Measurements from ENCODE around the gene S100P.

S100P gene

DNA sequence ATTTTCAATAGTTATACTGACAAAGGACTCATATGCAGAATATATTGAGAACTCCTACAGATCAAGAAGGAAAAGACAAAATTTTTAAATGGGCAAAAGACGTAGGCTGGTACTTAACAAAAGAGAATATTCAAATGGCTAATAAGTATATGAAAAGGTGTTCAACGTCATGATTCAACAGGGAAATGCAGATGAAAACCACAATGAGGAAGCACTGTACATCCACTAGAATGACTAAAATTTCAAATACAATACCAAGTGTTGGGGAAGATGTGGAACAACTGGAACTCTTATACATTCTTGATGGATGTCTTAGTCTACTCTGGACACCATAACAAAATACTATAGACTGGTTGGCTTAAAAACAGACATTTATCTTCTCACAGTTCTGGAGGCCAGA is 17.3 kb downstream of the S100P start:
- Histone ChIP-seq H3K9me3 (ENCODE audit: control insufficient read depth in 1 of 2, low read length in 2 of 2) (no peaks in the 10 kb centered on the region), H3K4me3 (ENCODE audit: low read depth in 1 of 2, low read length in 2 of 2) (no peak overlapping the region), H3K27ac (ENCODE audit: low read depth, low read length) (no peak overlapping the region), H3K9ac (ENCODE audit: low read depth in 1 of 2, low read length in 2 of 2) (no peak overlapping the region), H3K4me1 (ENCODE audit: control insufficient read depth in 1 of 2, insufficient read depth in 2 of 2, low read length in 2 of 2) (peaks cover 25 to 40% of the 10 kb centered on the region in 2 donors), H3K36me3 (ENCODE audit: control insufficient read depth in 1 of 2, insufficient read depth in 2 of 2, low read length in 2 of 2) (peaks cover 0 to 4% of the 10 kb centered on the region in 2 donors), H3K27me3 (ENCODE audit: control insufficient read depth in 1 of 2, insufficient read depth in 2 of 2, low read length in 2 of 2) (no peaks in the 10 kb centered on the region)

DNA sequence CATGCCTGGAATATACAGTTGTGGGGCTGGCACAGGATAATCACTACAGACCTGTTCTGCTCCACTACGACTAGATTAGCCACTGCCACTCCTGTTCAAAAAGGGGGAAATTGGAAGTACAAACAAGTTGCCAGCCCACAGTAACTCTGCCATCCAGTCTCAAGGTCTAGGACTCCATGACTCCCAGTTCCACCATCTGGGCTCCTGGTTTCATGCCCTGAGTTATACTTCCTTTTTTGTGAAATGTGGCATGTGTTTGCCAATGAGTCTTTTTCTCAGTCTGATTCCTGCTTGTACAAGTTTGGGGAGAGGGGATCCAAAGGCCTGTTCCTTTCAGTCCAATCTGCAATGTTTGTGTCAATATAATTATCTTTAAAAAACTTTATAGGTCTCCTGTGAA is 21.3 kb downstream of the S100P start:
- H3K27me3 ChIP-seq (ENCODE audit: control insufficient read depth in 1 of 2, insufficient read depth in 2 of 2, low read length in 2 of 2), result no peaks in the 10 kb centered on the region
- H3K9ac ChIP-seq (ENCODE audit: low read depth in 1 of 2, low read length in 2 of 2), result no peak overlapping the region
- H3K4me3 ChIP-seq (ENCODE audit: low read depth in 1 of 2, low read length in 2 of 2), result no peak overlapping the region
- H3K9me3 ChIP-seq (ENCODE audit: control insufficient read depth in 1 of 2, low read length in 2 of 2), result no peaks in the 10 kb centered on the region
- no peak overlapping the region for H3K27ac ChIP-seq (ENCODE audit: low read depth, low read length)
- peaks cover 6 to 23% of the 10 kb centered on the region in 2 donors for H3K4me1 ChIP-seq (ENCODE audit: control insufficient read depth in 1 of 2, insufficient read depth in 2 of 2, low read length in 2 of 2)
- H3K36me3 ChIP-seq (ENCODE audit: control insufficient read depth in 1 of 2, insufficient read depth in 2 of 2, low read length in 2 of 2), result no peaks in the 10 kb centered on the region

DNA sequence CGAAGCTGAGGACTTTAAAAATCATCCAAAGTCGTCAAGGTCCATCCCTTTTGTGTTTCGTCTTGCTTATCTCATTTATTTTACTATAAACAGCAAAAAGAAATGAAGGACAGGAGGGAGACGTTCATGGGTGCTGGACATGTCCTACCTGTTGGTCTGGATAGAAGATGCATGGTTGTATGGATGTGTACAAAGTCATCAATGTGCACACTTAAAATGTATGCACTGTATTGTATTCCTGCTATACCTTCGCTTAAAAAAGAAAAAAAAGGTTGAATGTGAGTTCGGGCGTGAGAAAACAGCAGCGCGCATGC is 22.0 kb downstream of the S100P start:
- Histone ChIP-seq H3K27me3 (ENCODE audit: control insufficient read depth in 1 of 2, insufficient read depth in 2 of 2, low read length in 2 of 2) (no peaks in the 10 kb centered on the region), H3K9me3 (ENCODE audit: control insufficient read depth in 1 of 2, low read length in 2 of 2) (no peaks in the 10 kb centered on the region), H3K9ac (ENCODE audit: low read depth in 1 of 2, low read length in 2 of 2) (peak overlapping the region; percentile 16 to 87), H3K36me3 (ENCODE audit: control insufficient read depth in 1 of 2, insufficient read depth in 2 of 2, low read length in 2 of 2) (no peaks in the 10 kb centered on the region), H3K4me3 (ENCODE audit: low read depth in 1 of 2, low read length in 2 of 2) (peak overlapping the region; percentile 97 to 98), H3K27ac (ENCODE audit: low read depth, low read length) (no peak overlapping the region), H3K4me1 (ENCODE audit: control insufficient read depth in 1 of 2, insufficient read depth in 2 of 2, low read length in 2 of 2) (peaks cover 4 to 23% of the 10 kb centered on the region in 2 donors)

DNA sequence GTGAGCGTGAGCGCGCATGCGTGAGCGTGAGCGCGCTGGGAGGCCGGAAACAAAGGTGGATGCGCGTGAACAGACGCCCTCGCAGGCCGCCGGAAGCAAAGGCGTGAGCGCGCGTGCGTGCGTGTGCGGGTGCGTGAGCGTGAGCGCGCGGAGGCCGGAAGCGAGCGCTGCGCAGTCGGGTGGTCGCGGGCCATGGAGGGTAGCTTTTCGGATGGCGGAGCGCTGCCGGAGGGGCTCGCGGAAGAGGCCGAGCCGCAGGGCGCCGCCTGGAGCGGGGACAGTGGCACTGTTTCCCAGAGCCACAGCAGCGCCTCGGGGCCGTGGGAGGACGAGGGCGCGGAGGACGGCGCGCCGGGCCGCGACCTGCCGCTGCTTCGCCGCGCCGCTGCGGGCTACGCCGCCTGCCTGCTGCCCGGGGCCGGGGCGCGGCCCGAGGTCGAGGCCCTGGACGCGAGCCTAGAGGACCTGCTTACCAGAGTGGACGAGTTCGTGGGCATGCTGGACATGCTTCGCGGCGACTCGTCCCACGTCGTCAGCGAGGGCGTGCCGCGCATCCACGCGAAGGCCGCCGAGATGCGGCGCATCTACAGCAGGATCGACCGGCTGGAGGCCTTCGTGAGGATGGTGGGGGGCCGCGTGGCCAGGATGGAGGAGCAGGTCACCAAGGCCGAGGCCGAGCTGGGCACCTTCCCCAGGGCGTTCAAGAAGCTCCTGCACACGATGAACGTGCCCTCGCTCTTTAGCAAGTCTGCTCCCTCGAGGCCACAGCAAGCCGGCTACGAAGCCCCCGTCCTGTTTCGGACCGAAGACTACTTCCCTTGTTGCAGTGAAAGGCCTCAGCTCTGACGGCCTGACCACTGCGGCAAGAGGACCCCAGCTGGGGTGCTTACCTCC is 22.6 kb downstream of the S100P start, which contains the start of gene BLOC1S4:
BLOC1S4 (plus strand) TSS at position 157 of the 894 bp plus-strand sequence; CDS start at position 193, 36 bp downstream.
- H3K27me3 ChIP-seq (ENCODE audit: control insufficient read depth in 1 of 2, insufficient read depth in 2 of 2, low read length in 2 of 2), result no peaks in the 10 kb centered on the region
- peaks cover 4 to 23% of the 10 kb centered on the region in 2 donors for H3K4me1 ChIP-seq (ENCODE audit: control insufficient read depth in 1 of 2, insufficient read depth in 2 of 2, low read length in 2 of 2)
- H3K9ac ChIP-seq (ENCODE audit: low read depth in 1 of 2, low read length in 2 of 2), result peak within 1 kb of the TSS; percentile 87 to 94
- peak within 1 kb of the TSS; percentile 97 to 98 for H3K4me3 ChIP-seq (ENCODE audit: low read depth in 1 of 2, low read length in 2 of 2)
- H3K27ac ChIP-seq (ENCODE audit: low read depth, low read length), result peak within 1 kb of the TSS; percentile 82
- H3K36me3 ChIP-seq (ENCODE audit: control insufficient read depth in 1 of 2, insufficient read depth in 2 of 2, low read length in 2 of 2), result no peaks in the 10 kb centered on the region
- H3K9me3 ChIP-seq (ENCODE audit: control insufficient read depth in 1 of 2, low read length in 2 of 2), result no peaks in the 10 kb centered on the region

DNA sequence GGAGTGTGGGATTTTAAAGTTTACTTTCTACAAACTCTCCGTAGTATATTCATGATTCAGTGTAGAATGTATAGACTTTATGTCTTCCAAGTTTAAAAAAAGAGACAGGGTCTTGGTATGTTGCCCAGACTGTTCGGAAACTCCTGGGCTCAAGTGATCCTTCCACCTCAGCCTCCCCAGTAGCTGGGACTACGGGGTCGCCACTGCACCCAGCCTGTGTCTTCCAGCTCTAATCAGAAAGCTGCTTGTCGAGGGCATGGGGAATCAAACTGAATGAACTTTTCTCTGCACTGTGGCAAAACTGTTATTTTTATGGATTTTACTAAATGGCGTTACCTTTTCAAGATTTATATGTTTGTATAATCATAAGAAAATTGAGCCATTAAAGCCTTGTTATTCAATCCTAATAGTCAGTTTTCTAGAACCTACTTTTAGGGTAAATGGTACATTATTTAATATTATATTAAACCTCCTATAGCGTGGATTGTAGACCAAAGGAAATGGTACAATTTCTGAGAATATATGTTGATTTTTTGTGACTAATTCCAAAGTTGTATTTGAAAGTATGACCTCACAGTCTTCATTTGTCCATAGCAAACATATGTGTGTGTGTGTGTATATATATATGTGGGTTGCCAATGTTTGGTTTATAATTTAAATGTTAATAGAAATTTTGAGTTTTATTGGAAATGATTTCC is 23.4 kb downstream of the S100P start:
- H3K4me3 ChIP-seq (ENCODE audit: low read depth in 1 of 2, low read length in 2 of 2), result peak overlapping the region; percentile 97 to 98
- H3K4me1 ChIP-seq (ENCODE audit: control insufficient read depth in 1 of 2, insufficient read depth in 2 of 2, low read length in 2 of 2), result peaks cover 4 to 23% of the 10 kb centered on the region in 2 donors
- peak overlapping the region; percentile 87 to 94 for H3K9ac ChIP-seq (ENCODE audit: low read depth in 1 of 2, low read length in 2 of 2)
- H3K27ac ChIP-seq (ENCODE audit: low read depth, low read length), result peak overlapping the region; percentile 82
- H3K9me3 ChIP-seq (ENCODE audit: control insufficient read depth in 1 of 2, low read length in 2 of 2), result no peaks in the 10 kb centered on the region
- H3K27me3 ChIP-seq (ENCODE audit: control insufficient read depth in 1 of 2, insufficient read depth in 2 of 2, low read length in 2 of 2), result no peaks in the 10 kb centered on the region
- no peaks in the 10 kb centered on the region for H3K36me3 ChIP-seq (ENCODE audit: control insufficient read depth in 1 of 2, insufficient read depth in 2 of 2, low read length in 2 of 2)

DNA sequence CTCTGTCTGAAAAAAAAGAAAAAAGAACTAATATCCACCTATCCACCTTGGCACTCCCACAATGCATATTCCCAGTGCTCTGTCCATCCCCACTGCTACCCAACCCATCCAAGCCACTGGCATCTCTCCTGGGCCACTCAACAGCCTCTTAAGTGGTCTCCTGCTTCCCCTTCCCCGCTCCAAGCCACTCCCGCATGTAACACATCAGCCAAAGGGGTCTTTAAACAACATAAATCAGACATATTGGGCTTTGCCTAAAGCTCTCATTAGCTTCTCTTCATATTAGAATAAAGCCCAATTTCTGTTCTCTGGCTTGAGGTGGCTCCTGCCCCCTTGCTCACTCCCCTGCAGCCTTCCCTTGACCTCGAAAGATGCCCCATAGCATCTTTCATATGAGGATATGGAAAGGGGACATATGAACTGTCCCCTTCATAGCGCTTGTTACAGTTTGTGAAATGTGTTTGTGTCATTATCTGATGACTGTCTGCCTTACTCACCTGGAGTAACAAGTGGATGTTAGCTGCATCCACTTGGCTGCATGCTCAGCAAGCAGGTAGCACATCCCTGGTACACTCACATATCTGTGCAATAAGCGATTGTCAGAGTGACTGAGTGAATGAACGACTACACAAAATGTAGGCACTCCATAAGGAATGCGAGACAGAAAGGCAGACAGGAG is 25.4 kb downstream of the S100P start:
- Histone ChIP-seq H3K27ac (ENCODE audit: low read depth, low read length) (no peak overlapping the region), H3K36me3 (ENCODE audit: control insufficient read depth in 1 of 2, insufficient read depth in 2 of 2, low read length in 2 of 2) (no peaks in the 10 kb centered on the region), H3K4me1 (ENCODE audit: control insufficient read depth in 1 of 2, insufficient read depth in 2 of 2, low read length in 2 of 2) (peaks cover 4 to 23% of the 10 kb centered on the region in 2 donors), H3K27me3 (ENCODE audit: control insufficient read depth in 1 of 2, insufficient read depth in 2 of 2, low read length in 2 of 2) (no peaks in the 10 kb centered on the region), H3K9ac (ENCODE audit: low read depth in 1 of 2, low read length in 2 of 2) (no peak overlapping the region), H3K9me3 (ENCODE audit: control insufficient read depth in 1 of 2, low read length in 2 of 2) (no peaks in the 10 kb centered on the region), H3K4me3 (ENCODE audit: low read depth in 1 of 2, low read length in 2 of 2) (no peak overlapping the region)

DNA sequence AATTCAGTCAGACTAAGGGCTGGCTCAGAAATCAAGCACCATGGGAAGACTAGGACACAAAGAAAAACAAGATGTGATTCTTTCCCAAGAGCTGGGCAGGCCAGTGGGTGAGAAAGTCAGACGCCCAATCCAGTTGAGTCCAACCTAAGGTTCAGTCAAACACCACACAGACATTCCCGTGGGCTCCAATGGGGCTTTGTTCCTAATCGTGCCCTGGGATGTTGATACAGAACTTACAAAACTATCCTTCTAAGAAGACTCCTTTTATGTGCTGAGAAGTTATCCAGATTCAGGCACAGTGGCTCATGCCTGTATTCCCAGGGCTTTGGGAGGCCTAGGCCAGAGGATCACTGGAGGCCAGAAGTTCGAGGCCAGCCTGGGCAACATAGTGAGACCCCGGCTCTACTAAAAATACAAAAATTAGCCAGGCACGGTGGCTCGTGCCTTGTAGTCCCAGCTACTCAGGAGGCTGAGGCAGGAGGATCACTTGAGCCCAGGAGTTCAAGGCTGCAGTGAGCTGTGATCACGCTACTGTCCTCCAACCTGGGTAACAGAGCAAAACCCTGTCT is 26.0 kb downstream of the S100P start:
- H3K27me3 ChIP-seq (ENCODE audit: control insufficient read depth in 1 of 2, insufficient read depth in 2 of 2, low read length in 2 of 2), result no peaks in the 10 kb centered on the region
- no peak overlapping the region for H3K27ac ChIP-seq (ENCODE audit: low read depth, low read length)
- H3K4me3 ChIP-seq (ENCODE audit: low read depth in 1 of 2, low read length in 2 of 2), result no peak overlapping the region
- no peaks in the 10 kb centered on the region for H3K36me3 ChIP-seq (ENCODE audit: control insufficient read depth in 1 of 2, insufficient read depth in 2 of 2, low read length in 2 of 2)
- H3K9ac ChIP-seq (ENCODE audit: low read depth in 1 of 2, low read length in 2 of 2), result no peak overlapping the region
- H3K9me3 ChIP-seq (ENCODE audit: control insufficient read depth in 1 of 2, low read length in 2 of 2), result no peaks in the 10 kb centered on the region
- H3K4me1 ChIP-seq (ENCODE audit: control insufficient read depth in 1 of 2, insufficient read depth in 2 of 2, low read length in 2 of 2), result peaks cover 4 to 23% of the 10 kb centered on the region in 2 donors

DNA sequence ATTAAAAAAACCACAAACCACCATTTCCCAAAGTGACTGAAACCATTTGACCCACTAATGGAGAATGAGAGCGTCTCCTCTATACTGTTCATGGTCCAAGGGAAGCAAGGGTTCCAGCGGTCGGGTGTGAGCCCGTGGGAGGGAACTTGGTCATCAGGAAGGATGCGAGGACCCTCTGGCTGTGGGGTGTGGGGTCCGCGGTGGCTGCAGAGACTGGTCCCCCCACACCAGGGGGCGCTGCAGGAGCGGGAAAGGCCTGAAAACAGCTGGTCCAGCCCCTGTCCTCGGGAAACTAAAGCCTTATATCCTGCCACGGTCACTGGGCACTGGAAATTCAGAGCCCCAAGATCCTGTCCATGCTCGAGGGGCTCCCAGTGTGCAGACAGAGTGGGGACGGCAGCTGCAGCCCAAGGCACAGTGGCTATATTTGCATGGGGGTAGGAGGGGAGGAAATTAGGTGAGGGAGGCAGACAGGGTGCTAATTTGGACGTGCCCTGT is 26.6 kb downstream of the S100P start:
- H3K27ac ChIP-seq (ENCODE audit: low read depth, low read length), result no peak overlapping the region
- H3K27me3 ChIP-seq (ENCODE audit: control insufficient read depth in 1 of 2, insufficient read depth in 2 of 2, low read length in 2 of 2), result no peaks in the 10 kb centered on the region
- peaks cover 4 to 23% of the 10 kb centered on the region in 2 donors for H3K4me1 ChIP-seq (ENCODE audit: control insufficient read depth in 1 of 2, insufficient read depth in 2 of 2, low read length in 2 of 2)
- no peaks in the 10 kb centered on the region for H3K36me3 ChIP-seq (ENCODE audit: control insufficient read depth in 1 of 2, insufficient read depth in 2 of 2, low read length in 2 of 2)
- peak overlapping the region in 1 of 2 donors; percentile 58 for H3K9ac ChIP-seq (ENCODE audit: low read depth in 1 of 2, low read length in 2 of 2)
- no peak overlapping the region for H3K4me3 ChIP-seq (ENCODE audit: low read depth in 1 of 2, low read length in 2 of 2)
- no peaks in the 10 kb centered on the region for H3K9me3 ChIP-seq (ENCODE audit: control insufficient read depth in 1 of 2, low read length in 2 of 2)

DNA sequence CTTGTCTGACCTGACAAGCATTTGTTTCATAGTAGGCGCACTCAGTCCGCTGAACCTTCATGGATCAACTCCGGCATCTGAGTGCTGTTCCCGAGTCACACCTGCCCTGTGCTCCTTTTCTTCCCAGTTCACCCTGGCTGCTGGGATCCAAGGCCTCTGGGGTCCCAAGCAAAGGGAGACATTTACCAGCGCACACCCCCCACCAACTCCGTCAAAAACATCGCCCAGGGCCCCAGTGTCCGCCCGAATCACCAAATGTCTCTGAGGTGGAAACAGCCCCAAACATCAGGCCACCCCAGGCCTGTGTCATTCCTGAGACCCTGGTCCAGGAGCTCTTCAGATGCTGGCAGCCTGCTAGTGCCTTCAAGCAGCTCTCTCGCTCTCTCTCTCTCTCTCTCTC is 27.4 kb downstream of the S100P start:
- Histone ChIP-seq H3K27ac (ENCODE audit: low read depth, low read length) (no peak overlapping the region), H3K36me3 (ENCODE audit: control insufficient read depth in 1 of 2, insufficient read depth in 2 of 2, low read length in 2 of 2) (no peaks in the 10 kb centered on the region), H3K4me1 (ENCODE audit: control insufficient read depth in 1 of 2, insufficient read depth in 2 of 2, low read length in 2 of 2) (peaks cover 4 to 18% of the 10 kb centered on the region in 2 donors), H3K4me3 (ENCODE audit: low read depth in 1 of 2, low read length in 2 of 2) (no peak overlapping the region), H3K9me3 (ENCODE audit: control insufficient read depth in 1 of 2, low read length in 2 of 2) (no peaks in the 10 kb centered on the region), H3K27me3 (ENCODE audit: control insufficient read depth in 1 of 2, insufficient read depth in 2 of 2, low read length in 2 of 2) (no peaks in the 10 kb centered on the region), H3K9ac (ENCODE audit: low read depth in 1 of 2, low read length in 2 of 2) (no peak overlapping the region)

All from duodenal mucosa (tissue), 2 donors.